CD8-positive, alpha-beta memory T cell (primary cell): ENCODE results near the gene MBNL2. TPM values are rescaled to one million over a fixed set of nuclear protein-coding genes. Genes with fewer than 3 reads are reported as not detected.
A peak's percentile ranks its signal among the peaks of the same experiment; 100 is the strongest.

Experiments used
- CTCF ChIA-PET: fragments of 350-600 bp; sonication (Branson Sonifier 250); formaldehyde crosslinking; loops from one replicate; lab custom pipeline; 2021; ENCODE audit warnings: antibody characterized with exemption; lab: Charles Lee
- POLR2A ChIA-PET: fragments of 350-600 bp; sonication (Branson Sonifier 250); formaldehyde crosslinking; loops from one replicate; lab custom pipeline; 2021; ENCODE audit warnings: antibody characterized with exemption; lab: Charles Lee
- DNase-seq, 5 donors: peaks; one replicate each; pipeline versions ENCODE4 v3.0.0 to v3.0.0-alpha.2; 2020 to 2022; ENCODE audit warnings: mixed read lengths in 1 of 5
- H3K27ac ChIP-seq: one replicate; pipeline ENCODE4 v1.7.0; 2013; ENCODE audit warnings: low read depth, mild to moderate bottlenecking, low read length, moderate library complexity
- H3K27me3 ChIP-seq: 2 replicates; pipeline ENCODE4 v1.7.0; 2013; ENCODE audit warnings: low read length, mild to moderate bottlenecking; ENCODE audit not compliant: insufficient read depth, poor library complexity, severe bottlenecking
- H3K36me3 ChIP-seq: 2 replicates; pipeline ENCODE4 v1.7.0; 2013; ENCODE audit warnings: mild to moderate bottlenecking, low read length, moderate library complexity; ENCODE audit not compliant: insufficient read depth
- H3K4me1 ChIP-seq: 2 replicates; pipeline ENCODE4 v1.7.0; 2013; ENCODE audit warnings: mild to moderate bottlenecking, low read length, moderate library complexity; ENCODE audit not compliant: insufficient read depth
- H3K4me3 ChIP-seq: 2 replicates; pipeline ENCODE4 v1.7.0; 2013; ENCODE audit warnings: mild to moderate bottlenecking, low read length
- H3K9me3 ChIP-seq: 2 replicates; pipeline ENCODE4 v1.7.0; 2013; ENCODE audit warnings: mild to moderate bottlenecking, low read length
- H3K27ac Mint-ChIP-seq, 8 donors: one replicate each; pipeline ENCODE4 v1.8.0; 2020 to 2021; ENCODE audit warnings: mixed read lengths in 8 of 8, mild to moderate bottlenecking in 6 of 8, inconsistent platforms in 3 of 8, moderate library complexity in 3 of 8
- H3K27me3 Mint-ChIP-seq, 2 donors: one replicate each; pipeline ENCODE4 v1.8.0; 2020 to 2021; ENCODE audit warnings: mixed read lengths in 2 of 2, mild to moderate bottlenecking in 1 of 2, moderate library complexity in 1 of 2
- H3K36me3 Mint-ChIP-seq, 3 donors: one replicate each; pipeline ENCODE4 v1.8.0; 2020 to 2021; ENCODE audit warnings: mixed read lengths in 3 of 3, inconsistent platforms in 1 of 3, mild to moderate bottlenecking in 1 of 3
- H3K4me1 Mint-ChIP-seq, 3 donors: one replicate each; pipeline ENCODE4 v1.8.0; 2020 to 2021; ENCODE audit warnings: mixed read lengths in 3 of 3, inconsistent platforms in 1 of 3, mild to moderate bottlenecking in 1 of 3
- H3K4me3 Mint-ChIP-seq, 7 donors: one replicate each; pipeline ENCODE4 v1.8.0; 2020 to 2021; ENCODE audit warnings: mixed read lengths in 7 of 7, mild to moderate bottlenecking in 6 of 7, moderate library complexity in 4 of 7, inconsistent platforms in 2 of 7
- H3K9me3 Mint-ChIP-seq, 5 donors: one replicate each; pipeline ENCODE4 v1.8.0; 2020 to 2022; ENCODE audit warnings: mixed read lengths in 5 of 5, mild to moderate bottlenecking in 3 of 5, moderate library complexity in 2 of 5, inconsistent platforms in 1 of 5
- polyA plus RNA-seq: library from polyadenylated mRNA; unstranded; fragments of 300-500 nt; fragmentation: Illumina TruSeq; gene quantifications from one replicate; pipeline ENCODE4 v1.2.3, GENCODE V29; 2021
- total RNA-seq, 2 experiments: library from RNA; stranded (reverse); gene quantifications; one replicate each; pipeline ENCODE4 v1.2.3, GENCODE V29; 2021

The MBNL2 gene
- total and polyA plus RNA-seq, 3 experiments from 2014 or later = 15.9 to 17.8 (median 17.7) TPM

- ChIA-PET POLR2A (no interaction called here), CTCF (interaction anchor here (1.5 kb wide), 1 partner anchor 38 kb away, joined by 5 read pairs; no protein-coding TSS in a partner anchor)
- Mint-ChIP-seq H3K27ac (peak overlapping the region; percentile 2 to 96 (median 83)), H3K9me3 (no peaks in the 10 kb centered on the region), H3K4me1 (peaks cover 63 to 76% (median 68%) of the 10 kb centered on the region in 3 donors), H3K4me3 (peak overlapping the region in 6 of 7 donors; percentile 28 to 82 (median 58)), H3K27me3 (no peaks in the 10 kb centered on the region), H3K36me3 (peaks cover 0 to 16% (median 14%) of the 10 kb centered on the region in 3 donors)
- peaks cover 27% of the 10 kb centered on the region for H3K4me1 ChIP-seq
- H3K27ac ChIP-seq = no peak overlapping the region
- DNase-seq = peak in 3 of 5 donors; percentile 13 to 27 (median 20)
- H3K27me3 ChIP-seq = no peaks in the 10 kb centered on the region
- no peak overlapping the region for H3K4me3 ChIP-seq
- H3K9me3 ChIP-seq = no peaks in the 10 kb centered on the region
- no peaks in the 10 kb centered on the region for H3K36me3 ChIP-seq
These were observed 39.9 kb downstream of the MBNL2 start for GRCh38 chr13:97262058-97262457.

DNA sequence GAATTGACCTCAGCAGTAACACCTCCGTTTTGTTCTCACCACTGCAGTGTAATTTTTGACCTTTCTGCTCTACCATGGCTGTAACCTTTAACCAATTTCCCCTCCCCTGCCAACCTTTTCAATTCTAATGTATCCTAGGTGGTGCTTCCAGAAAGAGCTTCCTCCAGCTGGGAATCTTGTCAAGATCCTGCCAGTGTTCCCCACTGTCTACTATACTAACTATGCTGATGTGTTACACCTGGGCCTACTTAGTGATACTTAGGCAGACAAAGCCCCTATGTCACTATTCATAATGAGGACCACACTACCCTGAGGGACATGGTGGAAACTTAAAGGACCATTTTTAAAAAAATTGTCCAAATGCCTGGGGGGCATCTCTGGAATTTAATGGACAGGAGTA is 41.0 kb downstream of the MBNL2 start:
- no peak for DNase-seq
- H3K9me3 ChIP-seq = no peaks in the 10 kb centered on the region
- CTCF ChIA-PET = no interaction called here
- H3K4me3 ChIP-seq = no peak overlapping the region
- H3K27me3 ChIP-seq = no peaks in the 10 kb centered on the region
- Mint-ChIP-seq H3K27ac (peak overlapping the region in 3 of 8 donors; percentile 7 to 38 (median 21)), H3K27me3 (no peaks in the 10 kb centered on the region), H3K36me3 (peaks cover 0 to 22% (median 13%) of the 10 kb centered on the region in 3 donors), H3K9me3 (no peaks in the 10 kb centered on the region), H3K4me3 (no peak overlapping the region), H3K4me1 (peaks cover 54 to 73% (median 57%) of the 10 kb centered on the region in 3 donors)
- no peaks in the 10 kb centered on the region for H3K36me3 ChIP-seq
- peaks cover 16% of the 10 kb centered on the region for H3K4me1 ChIP-seq
- POLR2A ChIA-PET = interaction anchor here (0.7 kb wide), 1 partner anchor 169 kb away, joined by 3 read pairs; no protein-coding TSS in a partner anchor
- no peak overlapping the region for H3K27ac ChIP-seq

- DNase-seq = no peak
- Histone ChIP-seq H3K4me3 (no peak overlapping the region), H3K9me3 (no peaks in the 10 kb centered on the region), H3K27me3 (no peaks in the 10 kb centered on the region), H3K4me1 (peaks cover 16% of the 10 kb centered on the region), H3K36me3 (no peaks in the 10 kb centered on the region), H3K27ac (no peak overlapping the region)
- POLR2A ChIA-PET = no interaction called here
- Mint-ChIP-seq H3K36me3 (peaks cover 0 to 29% (median 11%) of the 10 kb centered on the region in 3 donors), H3K9me3 (no peaks in the 10 kb centered on the region), H3K27me3 (no peaks in the 10 kb centered on the region), H3K4me3 (no peak overlapping the region), H3K4me1 (peaks cover 49 to 66% (median 51%) of the 10 kb centered on the region in 3 donors), H3K27ac (peak overlapping the region in 1 of 8 donors; percentile 43)
- CTCF ChIA-PET = no interaction called here
These were observed 42.5 kb downstream of the MBNL2 start for GRCh38 chr13:97264663-97265062.

DNA sequence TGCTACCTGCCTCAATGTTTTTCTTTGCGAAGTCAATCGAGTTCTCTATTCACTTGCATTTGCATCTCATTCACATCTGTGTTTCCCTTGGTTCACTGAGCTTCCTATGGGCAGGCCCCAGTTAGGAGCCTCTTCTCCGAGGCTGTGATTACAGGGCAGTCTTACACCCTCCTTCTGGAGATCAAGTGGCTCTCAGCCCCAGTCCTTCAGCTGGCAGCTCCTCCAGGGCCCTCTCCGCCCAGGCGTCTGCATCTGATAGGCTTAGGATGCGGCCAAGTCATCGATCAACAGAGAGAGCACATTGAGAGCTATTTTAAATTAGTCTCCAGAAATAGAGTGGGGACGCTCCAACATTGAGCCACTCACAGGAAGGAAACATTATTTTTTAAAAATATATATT is 44.2 kb downstream of the MBNL2 start:
- Histone ChIP-seq H3K36me3 (no peaks in the 10 kb centered on the region), H3K4me1 (peaks cover 9% of the 10 kb centered on the region), H3K27me3 (no peaks in the 10 kb centered on the region), H3K9me3 (no peaks in the 10 kb centered on the region), H3K4me3 (no peak overlapping the region), H3K27ac (no peak overlapping the region)
- H3K9me3 Mint-ChIP-seq = no peaks in the 10 kb centered on the region
- H3K4me3 Mint-ChIP-seq = no peak overlapping the region
- H3K27me3 Mint-ChIP-seq = no peaks in the 10 kb centered on the region
- POLR2A ChIA-PET = no interaction called here
- H3K27ac Mint-ChIP-seq = no peak overlapping the region
- H3K4me1 Mint-ChIP-seq = peaks cover 41 to 60% (median 45%) of the 10 kb centered on the region in 3 donors
- H3K36me3 Mint-ChIP-seq = peaks cover 0 to 29% (median 8%) of the 10 kb centered on the region in 3 donors
- no peak for DNase-seq
- CTCF ChIA-PET = interaction anchor here (0.9 kb wide), 1 partner anchor 15 kb away, joined by 4 read pairs; no protein-coding TSS in a partner anchor

DNA sequence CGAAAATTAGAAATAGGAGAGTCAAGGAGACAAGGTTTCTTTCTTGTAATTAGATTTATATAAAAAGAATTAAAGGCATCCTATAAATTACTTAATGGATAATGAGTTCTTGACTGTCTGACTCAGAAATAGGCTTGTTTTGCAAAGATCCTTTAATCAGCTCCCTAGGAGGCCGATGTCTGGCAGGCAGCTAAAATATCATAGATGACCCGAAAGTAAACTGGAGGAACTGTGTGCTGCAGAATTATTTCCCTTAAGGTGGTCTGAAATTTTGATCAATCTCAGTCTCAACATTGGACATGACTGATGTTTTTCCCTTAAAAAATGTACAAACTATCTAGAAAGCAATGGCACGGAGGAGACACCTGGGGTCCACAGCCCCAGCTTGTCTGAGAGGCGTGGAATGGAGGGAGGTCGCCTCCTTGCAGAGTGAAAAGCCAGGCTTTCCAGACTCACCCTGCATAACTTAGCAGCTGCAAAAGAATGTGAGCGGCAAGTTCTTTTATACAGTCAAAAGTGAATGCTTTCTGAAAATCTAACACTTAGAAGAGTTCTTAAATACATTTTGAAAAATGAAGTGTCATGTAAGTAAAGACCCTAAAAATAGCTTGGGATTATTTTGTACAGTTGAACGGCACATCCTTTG is 44.8 kb downstream of the MBNL2 start:
- Mint-ChIP-seq H3K9me3 (no peaks in the 10 kb centered on the region), H3K4me1 (peaks cover 41 to 60% (median 45%) of the 10 kb centered on the region in 3 donors), H3K36me3 (peaks cover 0 to 29% (median 8%) of the 10 kb centered on the region in 3 donors), H3K27me3 (no peaks in the 10 kb centered on the region), H3K4me3 (no peak overlapping the region), H3K27ac (no peak overlapping the region)
- peaks cover 3% of the 10 kb centered on the region for H3K4me1 ChIP-seq
- DNase-seq = no peak
- POLR2A ChIA-PET = no interaction called here
- no peak overlapping the region for H3K4me3 ChIP-seq
- H3K36me3 ChIP-seq = no peaks in the 10 kb centered on the region
- CTCF ChIA-PET = interaction anchor here (0.9 kb wide), 1 partner anchor 15 kb away, joined by 4 read pairs; no protein-coding TSS in a partner anchor
- no peaks in the 10 kb centered on the region for H3K27me3 ChIP-seq
- no peak overlapping the region for H3K27ac ChIP-seq
- no peaks in the 10 kb centered on the region for H3K9me3 ChIP-seq

- no peak for DNase-seq
- no peaks in the 10 kb centered on the region for H3K27me3 Mint-ChIP-seq
- no peaks in the 10 kb centered on the region for H3K9me3 Mint-ChIP-seq
- H3K36me3 ChIP-seq = no peaks in the 10 kb centered on the region
- H3K4me1 Mint-ChIP-seq = peaks cover 40 to 60% (median 45%) of the 10 kb centered on the region in 3 donors
- H3K27ac Mint-ChIP-seq = no peak overlapping the region
- H3K4me1 ChIP-seq = no peaks in the 10 kb centered on the region
- H3K36me3 Mint-ChIP-seq = peaks cover 0 to 29% (median 8%) of the 10 kb centered on the region in 3 donors
- no peak overlapping the region for H3K4me3 Mint-ChIP-seq
- H3K4me3 ChIP-seq = no peak overlapping the region
- H3K27me3 ChIP-seq = no peaks in the 10 kb centered on the region
- ChIA-PET CTCF (no interaction called here), POLR2A (no interaction called here)
- no peaks in the 10 kb centered on the region for H3K9me3 ChIP-seq
- H3K27ac ChIP-seq = no peak overlapping the region
These were observed 45.4 kb downstream of the MBNL2 start for GRCh38 chr13:97267418-97268059.

DNA sequence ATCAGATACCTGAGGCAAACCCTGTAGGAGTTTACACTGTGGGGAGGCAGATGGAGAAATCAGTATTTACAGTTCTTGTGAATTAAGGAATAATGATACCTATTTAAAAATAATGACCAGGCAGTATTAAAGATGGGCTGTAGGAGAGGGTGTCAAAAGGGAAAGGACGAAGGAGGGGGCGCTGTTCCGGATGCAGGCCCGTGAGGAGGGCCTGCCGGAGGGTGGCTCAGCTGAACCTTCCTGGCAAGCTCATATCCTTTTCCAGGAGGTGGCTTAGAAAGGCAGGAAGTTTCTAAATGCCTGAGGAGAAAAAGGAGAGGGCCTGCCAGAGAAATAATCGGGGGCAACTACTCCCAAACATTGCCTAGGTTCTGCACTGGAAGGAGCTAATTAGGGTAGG is 46.6 kb downstream of the MBNL2 start:
- no peak for DNase-seq
- peak overlapping the region in 1 of 8 donors; percentile 76 for H3K27ac Mint-ChIP-seq
- no peaks in the 10 kb centered on the region for H3K27me3 Mint-ChIP-seq
- no peak overlapping the region for H3K4me3 ChIP-seq
- no peaks in the 10 kb centered on the region for H3K9me3 Mint-ChIP-seq
- CTCF ChIA-PET = no interaction called here
- H3K4me1 ChIP-seq = no peaks in the 10 kb centered on the region
- H3K4me1 Mint-ChIP-seq = peaks cover 41 to 61% (median 44%) of the 10 kb centered on the region in 3 donors
- H3K36me3 ChIP-seq = no peaks in the 10 kb centered on the region
- no peaks in the 10 kb centered on the region for H3K9me3 ChIP-seq
- no peaks in the 10 kb centered on the region for H3K27me3 ChIP-seq
- no peak overlapping the region for H3K27ac ChIP-seq
- peaks cover 0 to 24% (median 4%) of the 10 kb centered on the region in 3 donors for H3K36me3 Mint-ChIP-seq
- no peak overlapping the region for H3K4me3 Mint-ChIP-seq
- POLR2A ChIA-PET = no interaction called here

GRCh38 chr13:97269603-97270002 is 47.5 kb downstream of the MBNL2 start:
- CTCF ChIA-PET = no interaction called here
- POLR2A ChIA-PET = no interaction called here
- Mint-ChIP-seq H3K4me1 (peaks cover 41 to 62% (median 44%) of the 10 kb centered on the region in 3 donors), H3K4me3 (no peak overlapping the region), H3K27ac (no peak overlapping the region), H3K36me3 (peaks cover 0 to 25% (median 4%) of the 10 kb centered on the region in 3 donors), H3K27me3 (no peaks in the 10 kb centered on the region), H3K9me3 (no peaks in the 10 kb centered on the region)
- H3K4me1 ChIP-seq = no peaks in the 10 kb centered on the region
- H3K36me3 ChIP-seq = no peaks in the 10 kb centered on the region
- H3K27me3 ChIP-seq = no peaks in the 10 kb centered on the region
- no peak for DNase-seq
- no peaks in the 10 kb centered on the region for H3K9me3 ChIP-seq
- no peak overlapping the region for H3K27ac ChIP-seq
- H3K4me3 ChIP-seq = no peak overlapping the region
